Mesothelial cell of epicardium (in vitro differentiated cells): Measurements from ENCODE around the gene NOXRED1. TPM values are rescaled to one million over a fixed set of nuclear protein-coding genes. Genes with fewer than 3 reads are reported as not detected.

Experiments
- DNase-seq, 2 experiments: peaks; one replicate each; pipeline ENCODE4 v3.0.0; 2021; ENCODE audit warnings: low spot score in 2 of 2; ENCODE audit not compliant: unreplicated experiment in 2 of 2
- H3K27ac Mint-ChIP-seq: 2 replicates; pipeline ENCODE4 v1.8.0; 2021; ENCODE audit warnings: mixed read lengths
- H3K27me3 Mint-ChIP-seq: 2 replicates; pipeline ENCODE4 v1.8.0; 2021; ENCODE audit warnings: low read depth, mixed read lengths
- H3K36me3 Mint-ChIP-seq: 2 replicates; pipeline ENCODE4 v1.8.0; 2021; ENCODE audit warnings: mixed read lengths
- H3K4me1 Mint-ChIP-seq: 2 replicates; pipeline ENCODE4 v1.8.0; 2021; ENCODE audit warnings: mixed read lengths
- H3K4me3 Mint-ChIP-seq: 2 replicates; pipeline ENCODE4 v1.8.0; 2021; ENCODE audit warnings: mild to moderate bottlenecking, moderate library complexity, mixed read lengths
- H3K9me3 Mint-ChIP-seq: 2 replicates; pipeline ENCODE4 v1.8.0; 2021; ENCODE audit warnings: mixed read lengths
- total RNA-seq: library from RNA; stranded (reverse); gene quantifications from 3 replicates; pipeline ENCODE4 v1.2.1, GENCODE V29; 2021
- TF ChIP-seq, protein P1 (sequence below): fragments of 200-600 bp; sonication (generic); IDR thresholded peaks from one replicate; pipeline ENCODE4 v1.5.0; 2021; ENCODE audit warnings: antibody characterized with exemption; ENCODE audit not compliant: unreplicated experiment

Gene NOXRED1
- total RNA-seq, 1 donor from 2014 or later: 0.63 TPM

DNA sequence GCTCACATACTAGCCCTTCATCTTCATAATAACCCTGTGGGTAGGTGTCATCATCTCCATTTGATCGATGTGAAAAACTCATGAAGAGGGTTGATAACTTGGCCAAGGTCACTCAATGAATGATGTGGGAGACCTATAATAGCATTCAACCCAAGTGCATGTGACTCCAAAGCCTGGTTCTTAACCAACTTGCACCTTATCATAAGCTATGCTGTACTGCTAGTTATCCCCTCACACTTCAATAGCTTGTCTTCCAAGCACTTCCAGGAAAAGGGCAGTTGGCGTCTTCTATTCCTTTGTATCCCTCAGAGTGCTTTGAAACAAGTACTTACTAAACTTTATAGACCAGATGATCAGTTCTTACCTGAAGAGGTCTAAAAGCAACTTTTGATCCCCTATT is 18.9 kb upstream of the NOXRED1 start:
- TF ChIP-seq, protein P1, sequence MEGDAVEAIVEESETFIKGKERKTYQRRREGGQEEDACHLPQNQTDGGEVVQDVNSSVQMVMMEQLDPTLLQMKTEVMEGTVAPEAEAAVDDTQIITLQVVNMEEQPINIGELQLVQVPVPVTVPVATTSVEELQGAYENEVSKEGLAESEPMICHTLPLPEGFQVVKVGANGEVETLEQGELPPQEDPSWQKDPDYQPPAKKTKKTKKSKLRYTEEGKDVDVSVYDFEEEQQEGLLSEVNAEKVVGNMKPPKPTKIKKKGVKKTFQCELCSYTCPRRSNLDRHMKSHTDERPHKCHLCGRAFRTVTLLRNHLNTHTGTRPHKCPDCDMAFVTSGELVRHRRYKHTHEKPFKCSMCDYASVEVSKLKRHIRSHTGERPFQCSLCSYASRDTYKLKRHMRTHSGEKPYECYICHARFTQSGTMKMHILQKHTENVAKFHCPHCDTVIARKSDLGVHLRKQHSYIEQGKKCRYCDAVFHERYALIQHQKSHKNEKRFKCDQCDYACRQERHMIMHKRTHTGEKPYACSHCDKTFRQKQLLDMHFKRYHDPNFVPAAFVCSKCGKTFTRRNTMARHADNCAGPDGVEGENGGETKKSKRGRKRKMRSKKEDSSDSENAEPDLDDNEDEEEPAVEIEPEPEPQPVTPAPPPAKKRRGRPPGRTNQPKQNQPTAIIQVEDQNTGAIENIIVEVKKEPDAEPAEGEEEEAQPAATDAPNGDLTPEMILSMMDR: no peak
- Mint-ChIP-seq H3K9me3 (no peaks in the 10 kb centered on the region), H3K4me3 (no peak overlapping the region), H3K36me3 (peaks cover 46% of the 10 kb centered on the region), H3K4me1 (no peaks in the 10 kb centered on the region), H3K27ac (no peak overlapping the region), H3K27me3 (no peaks in the 10 kb centered on the region)
- DNase-seq: no peak

DNA sequence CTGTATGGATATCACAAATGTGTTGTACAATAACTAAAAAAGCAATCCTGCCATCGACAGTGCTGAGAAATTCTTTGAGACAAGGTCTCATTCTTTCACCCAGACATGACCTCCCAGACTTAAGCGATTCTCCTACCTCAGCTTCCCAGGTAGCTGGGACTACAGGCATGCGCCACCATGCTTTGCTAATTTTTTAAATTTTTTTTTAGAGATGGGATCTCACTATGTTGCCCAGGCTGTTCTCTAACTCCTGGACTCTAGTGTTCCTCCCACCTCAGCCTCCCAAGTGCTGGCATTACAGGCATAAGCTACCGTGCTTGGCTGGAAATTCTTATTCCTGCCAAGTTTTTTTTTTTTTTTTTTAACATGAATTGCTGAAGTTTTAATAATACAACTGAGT is 16.5 kb upstream of the NOXRED1 start:
- H3K27ac Mint-ChIP-seq: no peak overlapping the region
- H3K9me3 Mint-ChIP-seq: no peaks in the 10 kb centered on the region
- no peaks in the 10 kb centered on the region for H3K27me3 Mint-ChIP-seq
- TF ChIP-seq, protein P1: no peak
- no peak overlapping the region for H3K4me3 Mint-ChIP-seq
- H3K4me1 Mint-ChIP-seq: no peaks in the 10 kb centered on the region
- no peak for DNase-seq
- peaks cover 50% of the 10 kb centered on the region for H3K36me3 Mint-ChIP-seq

DNA sequence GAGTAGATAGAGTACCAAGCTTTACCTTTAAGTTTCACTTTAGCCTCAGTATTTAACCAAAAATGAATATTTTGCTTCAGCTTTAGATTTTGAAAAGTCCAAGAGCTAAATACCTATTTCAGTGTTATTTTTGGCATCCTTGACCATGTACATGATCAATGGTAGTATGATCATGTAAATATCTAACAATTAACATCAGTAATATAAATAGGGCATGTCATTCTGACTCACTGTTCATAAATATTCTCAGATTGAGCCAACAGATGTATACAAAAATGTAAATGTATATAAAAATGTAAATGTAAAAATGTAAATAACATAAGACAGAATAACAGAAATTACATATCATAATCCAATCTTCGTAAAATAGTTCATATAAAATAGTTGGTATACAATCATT is 15.3 kb upstream of the NOXRED1 start:
- DNase-seq: no peak
- TF ChIP-seq, protein P1: no peak
- Mint-ChIP-seq H3K27ac (no peak overlapping the region), H3K36me3 (peaks cover 57% of the 10 kb centered on the region), H3K27me3 (no peaks in the 10 kb centered on the region), H3K4me1 (no peaks in the 10 kb centered on the region), H3K4me3 (no peak overlapping the region), H3K9me3 (no peaks in the 10 kb centered on the region)

DNA sequence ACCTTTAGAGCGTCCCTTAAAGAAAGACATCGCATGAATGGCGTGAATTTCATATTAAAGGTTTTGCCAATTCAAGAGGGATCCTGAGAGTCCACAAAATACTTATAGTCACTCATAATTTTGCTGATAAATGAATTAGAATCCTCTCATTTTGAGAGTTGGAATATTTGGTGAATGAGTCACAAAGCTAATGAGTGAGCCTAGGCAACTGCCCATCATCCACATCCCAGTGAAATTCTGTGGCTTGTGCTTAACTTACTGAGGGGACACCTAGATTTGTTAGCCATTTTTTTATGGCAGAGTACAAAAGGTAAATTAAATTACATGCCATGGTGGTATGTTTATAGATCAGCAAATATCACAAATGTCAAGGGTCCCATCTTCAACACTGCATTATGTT is 12.7 kb upstream of the NOXRED1 start:
- H3K4me1 Mint-ChIP-seq: no peaks in the 10 kb centered on the region
- no peak overlapping the region for H3K4me3 Mint-ChIP-seq
- DNase-seq: no peak
- peaks cover 44% of the 10 kb centered on the region for H3K36me3 Mint-ChIP-seq
- no peaks in the 10 kb centered on the region for H3K9me3 Mint-ChIP-seq
- H3K27ac Mint-ChIP-seq: no peak overlapping the region
- H3K27me3 Mint-ChIP-seq: no peaks in the 10 kb centered on the region
- TF ChIP-seq, protein P1: no peak

DNA sequence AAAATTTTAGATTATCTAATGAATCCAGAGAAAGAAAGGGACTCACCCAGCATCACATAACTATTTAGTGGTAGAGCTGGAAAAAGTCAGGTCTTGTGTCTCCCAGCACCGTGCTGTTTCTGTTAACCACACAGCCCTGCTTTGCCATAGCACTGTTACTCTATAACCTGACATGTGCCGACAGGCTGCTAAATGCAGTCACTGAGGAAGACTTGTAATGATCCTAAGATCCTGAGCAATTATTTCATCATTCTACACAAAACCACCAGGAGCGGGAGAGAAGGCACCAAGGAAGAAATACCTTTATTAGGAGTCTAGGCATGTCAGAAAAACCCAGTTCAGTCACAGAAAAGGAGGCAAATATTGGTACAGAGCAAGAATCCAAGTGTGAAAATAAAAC is 3.1 kb upstream of the NOXRED1 start:
- DNase-seq: no peak
- H3K27ac Mint-ChIP-seq: no peak overlapping the region
- no peaks in the 10 kb centered on the region for H3K27me3 Mint-ChIP-seq
- no peak overlapping the region for H3K4me3 Mint-ChIP-seq
- peaks cover 79% of the 10 kb centered on the region for H3K36me3 Mint-ChIP-seq
- no peaks in the 10 kb centered on the region for H3K9me3 Mint-ChIP-seq
- TF ChIP-seq, protein P1: no peak
- no peaks in the 10 kb centered on the region for H3K4me1 Mint-ChIP-seq

DNA sequence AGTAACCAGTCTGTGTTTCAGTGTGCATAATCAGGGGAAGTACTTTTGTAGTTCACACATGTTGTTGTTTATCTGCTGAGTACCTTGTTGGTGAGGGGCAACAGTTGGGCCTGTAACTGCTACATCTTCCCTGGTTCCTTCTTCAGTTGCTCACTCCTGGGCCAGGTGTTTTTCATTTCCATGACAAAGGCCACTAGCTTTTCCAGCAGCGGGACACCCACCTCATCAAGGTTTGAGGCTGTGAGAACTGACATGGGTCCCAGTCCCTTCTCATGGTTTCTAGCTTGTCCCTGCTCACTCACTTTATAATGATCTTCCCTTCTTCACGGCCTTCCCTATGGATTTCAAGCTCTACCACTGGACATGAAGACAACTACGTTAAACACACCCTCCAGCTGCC is 1.5 kb upstream of the NOXRED1 start:
- DNase-seq: no peak
- TF ChIP-seq, protein P1: no peak
- Mint-ChIP-seq H3K9me3 (peaks cover 9% of the 10 kb centered on the region), H3K27me3 (no peaks in the 10 kb centered on the region), H3K27ac (no peak overlapping the region), H3K36me3 (peaks cover 82% of the 10 kb centered on the region), H3K4me3 (no peak overlapping the region), H3K4me1 (no peaks in the 10 kb centered on the region)
